DMS114 treated with DMSO at 0.1 percent for 48 hours (cell line): ENCODE results near the gene MARCHF9.
"Not testable (repeated sequence)": the region's sequence is repeated elsewhere in the genome, so short reads cannot be mapped to it uniquely, and the experiment has no call there.

Experiments used
- DNase-seq: peaks from one replicate; lab custom pipeline; 2025; ENCODE audit not compliant: unreplicated experiment; lab: John Stamatoyannopoulos, UW

MARCHF9 gene

DNA sequence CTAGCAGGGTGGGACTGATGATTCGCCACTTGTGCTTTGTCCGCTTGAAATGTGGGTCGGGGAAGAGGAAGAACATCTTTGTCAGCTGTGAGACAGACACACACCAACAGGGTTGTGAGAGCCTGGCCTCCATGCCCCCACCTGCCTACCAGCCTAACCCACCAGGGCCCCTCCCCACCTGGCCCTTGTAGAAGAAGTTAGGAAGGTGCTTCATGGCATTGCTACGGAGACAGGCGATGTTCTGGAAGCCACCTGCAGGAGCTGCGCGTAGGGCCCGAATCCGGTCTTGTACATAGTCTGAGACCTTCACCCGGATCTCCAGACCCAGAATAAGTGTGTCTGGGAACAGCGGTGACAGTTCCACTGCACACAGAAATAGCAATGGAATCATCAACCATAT lies 14.7 kb downstream of the MARCHF9 start:
- no peak for DNase-seq

DNA sequence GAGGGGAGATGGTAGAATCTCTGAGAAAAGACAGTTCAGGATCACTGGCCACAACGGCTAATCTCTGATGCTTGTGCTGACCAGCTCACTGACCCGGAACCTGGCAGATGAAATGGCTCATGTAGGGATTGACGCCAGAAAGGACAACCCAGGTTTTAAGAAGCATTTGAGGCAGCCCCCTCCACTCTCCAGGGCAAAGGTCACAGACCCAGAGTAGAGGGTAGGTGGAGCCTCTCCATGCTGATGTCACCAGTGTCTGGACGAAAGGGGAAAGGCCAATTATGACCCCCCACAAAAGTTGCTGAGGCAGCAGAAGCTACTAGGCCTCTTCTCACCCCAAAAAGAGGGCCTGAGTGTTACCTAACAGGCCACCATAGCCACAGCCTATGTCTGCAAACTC lies 15.8 kb downstream of the MARCHF9 start:
- no peak for DNase-seq

DNA sequence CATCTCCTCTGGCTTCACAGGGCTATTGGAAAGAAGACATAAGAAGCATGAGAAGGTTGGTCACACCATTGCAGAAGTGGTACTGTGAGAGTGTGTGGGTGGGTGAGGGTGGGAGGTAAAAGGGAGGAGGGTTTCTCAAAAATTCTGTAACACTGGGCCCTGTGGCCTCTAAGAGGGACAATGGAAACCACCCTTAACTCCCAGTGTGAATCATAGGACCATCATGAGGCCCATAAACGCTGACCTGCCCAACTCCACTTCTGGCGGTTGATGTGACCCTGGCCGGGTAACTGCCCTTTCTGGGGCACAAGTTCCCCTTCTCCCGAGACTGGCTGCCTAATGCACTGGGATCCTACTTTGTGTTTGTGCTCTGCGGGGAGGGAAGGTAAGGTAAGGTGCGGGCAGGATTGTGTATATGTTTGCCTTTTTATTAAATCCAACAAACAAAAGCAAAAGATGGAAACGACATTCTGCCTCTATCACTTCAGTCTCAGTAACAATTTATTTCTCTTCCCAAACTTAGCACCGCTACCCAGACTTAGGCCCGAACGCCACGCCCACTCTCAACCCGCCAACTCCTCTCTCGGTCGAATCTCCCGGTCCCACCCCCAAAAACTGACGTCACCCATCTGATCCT lies 16.5 kb downstream of the MARCHF9 start:
- DNase-seq, result peak; percentile 94

DNA sequence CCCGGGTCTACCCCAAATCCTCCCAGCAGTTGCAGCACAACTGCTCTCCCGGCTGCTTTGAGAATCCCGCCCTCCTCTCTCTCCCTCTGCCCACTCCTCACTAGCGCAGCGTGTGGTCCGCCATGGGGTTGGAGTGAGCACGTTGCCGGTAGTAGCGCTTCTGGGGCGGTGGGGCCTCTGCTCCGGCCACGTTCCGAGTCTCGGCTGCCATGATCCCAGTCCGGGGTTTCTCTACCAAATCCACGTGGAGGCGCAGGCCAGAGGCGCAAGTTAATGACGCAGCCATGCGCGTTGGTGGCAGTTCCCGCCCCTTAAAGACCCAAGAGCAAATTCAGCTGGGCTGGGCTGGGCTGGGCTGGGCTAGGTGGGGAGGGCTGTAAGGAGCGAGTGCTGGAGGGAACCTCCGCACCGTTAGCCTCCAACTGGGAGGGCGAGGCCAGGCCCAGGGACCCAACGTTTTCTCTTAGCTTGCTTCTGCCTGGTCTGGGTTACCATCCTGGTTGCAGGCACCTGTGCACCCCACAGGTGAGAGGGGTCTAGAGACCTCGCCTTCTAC lies 17.0 kb downstream of the MARCHF9 start, which contains the start of gene METTL1:
METTL1 (minus strand) TSS at position 233 of the 556 bp plus-strand sequence; CDS start at position 211, 22 bp downstream.
- DNase-seq, result peak; percentile 93

DNA sequence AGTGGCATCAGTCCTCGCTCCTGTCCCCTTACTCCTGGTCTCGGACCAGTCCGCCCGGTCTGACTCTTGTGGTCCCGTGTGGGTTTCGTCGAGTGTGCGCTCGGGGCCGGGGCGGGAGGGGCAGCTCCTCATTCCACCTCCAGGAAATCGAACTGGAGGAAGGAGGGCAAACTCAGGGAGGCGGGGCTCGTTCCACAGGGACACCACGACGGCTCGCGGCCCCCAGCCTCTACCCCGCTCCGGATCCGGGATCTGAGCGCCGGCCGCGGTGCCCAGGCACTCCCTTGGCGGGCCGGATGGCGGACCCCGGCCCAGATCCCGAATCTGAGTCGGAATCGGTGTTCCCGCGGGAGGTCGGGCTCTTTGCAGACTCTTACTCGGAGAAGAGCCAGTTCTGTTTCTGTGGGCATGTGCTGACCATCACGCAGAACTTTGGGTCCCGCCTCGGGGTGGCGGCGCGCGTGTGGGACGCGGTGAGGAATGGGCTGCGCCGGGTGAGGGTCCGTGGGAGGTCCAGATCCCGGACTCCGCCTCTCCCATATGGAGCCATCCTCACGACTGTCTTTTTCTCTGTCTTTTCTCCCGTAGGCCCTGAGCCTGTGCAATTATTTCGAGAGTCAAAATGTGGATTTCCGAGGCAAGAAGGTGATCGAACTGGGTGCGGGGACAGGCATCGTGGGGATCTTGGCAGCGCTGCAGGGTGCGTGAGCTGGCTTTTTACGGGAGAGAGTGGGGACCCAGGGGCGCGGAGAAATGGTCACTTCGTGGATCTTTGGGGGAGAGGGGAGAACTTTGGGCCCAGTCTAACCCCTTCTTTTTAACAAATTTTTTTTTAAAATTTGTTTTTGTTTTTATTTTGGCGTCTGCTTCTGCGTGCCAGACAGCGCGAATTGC lies 17.8 kb downstream of the MARCHF9 start, which contains the start of gene EEF1AKMT3:
EEF1AKMT3 (plus strand) TSS at position 186 of the 894 bp plus-strand sequence; CDS start at position 297, 111 bp downstream.
- peak; percentile 65 for DNase-seq

DNA sequence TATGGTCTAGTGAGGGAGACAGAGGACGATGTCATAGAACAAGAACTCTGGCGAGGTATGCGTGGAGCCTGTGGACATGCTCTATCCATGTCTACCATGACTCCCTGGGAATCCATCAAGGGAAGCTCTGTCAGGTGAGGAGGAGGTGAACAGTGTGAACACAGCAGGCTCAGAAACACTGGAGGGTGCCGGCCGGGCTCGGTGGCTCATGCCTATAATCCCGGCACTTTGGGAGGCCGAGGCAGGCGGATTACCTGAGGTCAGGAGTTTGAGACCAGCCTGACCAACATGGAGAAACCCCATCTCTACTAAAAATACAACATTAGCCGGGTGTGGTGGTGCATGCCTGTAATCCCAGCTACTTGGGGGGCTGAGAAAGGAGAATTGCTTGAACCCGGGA lies 19.7 kb downstream of the MARCHF9 start:
- DNase-seq, result not testable (repeated sequence)

DNA sequence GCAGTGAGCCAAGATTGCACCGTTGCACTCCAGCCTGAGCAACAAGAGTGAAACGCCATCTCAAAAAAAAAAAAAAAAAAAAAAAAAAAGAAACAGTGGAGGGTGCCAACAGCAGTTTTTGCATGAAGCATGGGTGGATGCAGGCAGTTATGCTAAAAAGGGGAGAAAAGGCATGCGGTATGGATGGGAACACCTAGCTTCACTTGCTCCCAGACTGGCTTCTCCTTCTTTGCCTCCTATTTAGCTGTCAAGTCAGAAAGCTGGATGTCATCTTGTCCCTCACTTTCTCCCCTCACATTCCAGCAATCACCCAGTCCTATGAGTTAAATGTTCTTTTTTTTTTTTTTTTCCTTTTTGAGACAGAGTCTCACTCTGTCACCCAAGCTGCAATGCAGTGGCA lies 20.1 kb downstream of the MARCHF9 start:
- no peak for DNase-seq

DNA sequence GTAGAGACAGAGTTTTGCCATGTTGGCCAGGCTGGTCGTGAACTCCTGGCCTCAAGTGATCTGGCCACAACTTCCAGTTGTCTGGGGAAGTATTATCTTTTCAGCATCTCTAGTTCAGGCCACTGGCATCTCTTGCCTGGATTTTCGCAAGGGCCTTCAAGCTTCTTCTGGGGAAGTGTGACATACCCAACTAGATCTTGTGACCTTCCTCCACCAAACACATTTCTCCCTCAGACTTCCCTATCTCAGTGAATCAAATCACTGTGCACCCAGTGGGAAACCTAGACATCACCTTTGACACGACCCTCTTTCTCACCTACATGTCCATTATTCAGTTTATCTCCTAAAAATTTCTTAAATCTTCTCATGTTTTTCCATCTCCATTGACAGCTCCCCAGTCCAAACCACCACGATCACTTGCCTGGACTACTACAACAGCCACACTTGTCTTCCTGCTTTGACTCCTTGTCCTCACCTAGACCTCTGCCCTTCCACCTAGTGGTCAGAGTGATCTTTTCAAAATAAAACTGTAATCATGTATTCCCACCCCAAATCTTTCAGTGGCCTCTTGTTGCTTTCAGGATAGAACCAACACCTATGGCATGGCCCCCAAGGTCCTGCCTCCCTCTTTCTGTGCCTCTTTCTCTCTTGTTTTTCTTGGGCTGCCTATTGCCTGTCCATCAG lies 20.8 kb downstream of the MARCHF9 start:
- no peak for DNase-seq

DNA sequence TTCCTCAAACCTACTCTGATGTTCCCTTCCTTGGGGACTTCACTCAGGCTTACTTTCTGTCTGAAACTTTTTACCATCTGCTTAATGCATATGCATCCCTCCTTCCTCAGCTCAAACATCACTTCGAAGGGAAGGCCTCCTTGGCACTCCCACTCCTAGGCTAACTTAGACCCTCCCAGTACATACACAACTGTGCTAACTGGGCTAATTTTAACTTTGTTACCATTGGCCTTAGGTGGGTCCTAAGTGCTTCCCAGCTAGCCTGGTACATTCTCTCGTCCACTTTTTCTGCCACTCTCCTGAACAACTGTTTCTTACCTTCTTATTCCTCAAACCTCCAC lies 21.3 kb downstream of the MARCHF9 start:
- DNase-seq, result no peak

DNA sequence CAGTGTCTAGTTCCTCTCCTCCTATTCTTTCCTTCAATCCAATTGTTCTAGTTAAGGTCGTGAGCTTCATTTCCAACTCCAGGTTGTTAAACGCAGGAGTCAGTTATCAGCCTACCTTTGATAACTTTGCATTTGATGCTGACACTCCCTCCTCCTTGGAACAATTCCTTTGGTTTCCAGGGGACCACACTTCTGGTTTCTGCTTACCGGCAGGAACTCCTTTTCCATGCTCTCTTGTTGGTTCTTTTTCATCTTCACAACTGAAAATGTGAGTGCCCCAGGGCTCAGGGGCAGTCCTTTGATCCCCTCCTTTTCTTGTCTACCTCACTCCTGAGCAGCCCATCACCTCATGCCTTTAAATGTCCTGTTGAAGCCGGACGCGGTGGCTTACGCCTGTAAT lies 22.5 kb downstream of the MARCHF9 start:
- no peak for DNase-seq

DNA sequence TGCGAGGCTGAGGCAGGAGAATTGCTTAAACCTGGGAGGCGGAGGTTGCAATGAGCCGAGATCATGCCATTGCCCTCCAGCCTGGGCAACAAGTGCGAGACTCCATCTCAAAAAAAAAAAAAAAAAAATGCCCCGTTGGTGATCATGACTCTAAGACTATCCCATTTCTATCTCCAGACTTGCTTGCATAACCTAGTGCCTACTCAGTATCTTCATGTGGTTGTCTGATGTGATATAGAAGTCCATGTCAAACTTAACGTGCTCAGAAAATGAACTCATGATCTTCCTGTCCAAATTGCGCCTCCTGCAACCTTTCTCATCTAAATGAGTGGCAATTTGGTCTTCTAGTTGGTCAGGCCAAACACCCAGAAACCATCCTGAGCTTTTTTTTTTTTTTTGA lies 23.0 kb downstream of the MARCHF9 start:
- DNase-seq, result no peak

DNA sequence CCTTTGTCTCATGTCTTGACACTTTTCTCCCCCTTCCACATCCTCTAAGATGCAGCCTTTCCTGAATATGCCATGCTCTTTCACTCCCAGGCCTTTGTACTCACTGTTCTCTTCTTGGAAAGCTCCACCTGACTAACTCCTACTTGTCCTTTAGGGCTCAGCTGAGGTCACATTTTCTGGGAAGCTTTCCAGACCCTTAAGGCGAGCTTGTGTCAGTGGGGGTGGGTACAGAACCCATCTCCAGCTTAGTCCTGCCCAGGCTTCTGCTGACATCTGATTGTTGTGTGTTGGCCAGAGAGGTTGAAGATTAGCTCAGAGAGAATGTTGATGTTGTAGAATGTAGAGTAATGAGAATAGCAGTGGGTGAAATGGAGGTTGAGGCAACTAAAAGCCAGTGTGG lies 24.8 kb downstream of the MARCHF9 start:
- DNase-seq, result no peak

DNA sequence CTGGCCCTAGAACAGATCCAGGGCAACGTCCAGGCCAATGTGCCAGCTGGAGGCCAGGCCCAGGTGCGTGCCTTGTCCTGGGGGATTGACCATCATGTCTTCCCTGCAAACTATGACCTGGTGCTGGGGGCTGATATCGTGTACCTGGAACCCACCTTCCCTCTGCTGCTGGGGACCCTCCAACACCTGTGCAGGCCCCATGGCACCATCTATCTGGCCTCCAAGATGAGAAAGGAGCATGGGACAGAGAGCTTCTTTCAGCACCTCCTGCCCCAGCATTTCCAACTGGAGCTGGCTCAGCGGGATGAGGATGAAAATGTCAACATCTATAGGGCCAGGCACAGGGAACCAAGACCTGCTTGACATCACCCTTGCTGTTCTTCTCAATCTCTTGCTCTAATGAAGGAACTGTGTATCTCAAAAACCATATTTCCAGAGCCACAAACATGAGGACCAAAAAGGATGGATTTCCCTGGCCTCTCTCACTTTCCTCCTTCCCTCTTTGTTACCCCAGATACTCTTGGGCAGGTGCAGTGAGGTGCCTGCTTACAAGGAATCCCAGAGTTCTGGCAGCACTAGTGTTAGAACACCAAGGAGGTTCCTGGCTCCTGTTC lies 25.5 kb downstream of the MARCHF9 start:
- no peak for DNase-seq

DNA sequence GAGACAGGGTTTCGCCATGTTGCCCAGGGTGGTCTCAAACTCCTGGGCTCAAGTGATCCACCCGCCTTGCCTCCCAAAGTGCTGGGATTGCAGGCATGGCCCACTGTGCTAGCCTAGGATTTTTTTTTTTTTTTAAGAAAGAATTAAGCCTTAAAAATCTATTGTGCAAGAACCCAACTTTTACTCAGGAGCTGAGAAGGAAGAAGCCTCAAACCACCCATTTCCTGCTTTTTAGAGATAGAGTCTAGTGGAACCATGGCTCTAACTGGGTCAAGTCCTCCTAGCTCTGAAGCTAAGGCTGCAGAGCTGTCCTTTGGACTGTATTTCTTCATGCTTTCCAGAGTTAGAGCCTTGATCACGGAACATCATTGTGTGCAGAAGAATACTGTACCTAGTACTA lies 26.3 kb downstream of the MARCHF9 start:
- DNase-seq, result no peak

DNA sequence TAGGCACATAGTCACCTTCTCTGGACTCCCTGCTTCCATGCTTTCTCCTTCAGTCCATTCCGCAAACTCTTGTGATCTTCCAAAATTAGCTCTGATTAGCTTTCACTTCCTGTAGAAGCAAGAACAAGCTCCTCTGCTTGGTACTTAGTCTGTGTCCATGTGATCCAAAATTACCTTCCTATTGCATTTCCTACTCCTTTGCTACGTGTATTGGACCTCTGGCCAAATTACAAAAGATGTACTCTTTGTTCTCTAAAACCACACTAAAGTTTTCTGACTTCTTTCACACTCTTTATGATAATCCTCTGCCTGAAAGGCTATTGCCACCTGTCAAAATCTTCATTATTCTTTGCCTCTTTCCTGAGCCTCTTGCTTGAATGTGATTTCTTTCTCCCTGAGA lies 26.9 kb downstream of the MARCHF9 start:
- no peak for DNase-seq

DNA sequence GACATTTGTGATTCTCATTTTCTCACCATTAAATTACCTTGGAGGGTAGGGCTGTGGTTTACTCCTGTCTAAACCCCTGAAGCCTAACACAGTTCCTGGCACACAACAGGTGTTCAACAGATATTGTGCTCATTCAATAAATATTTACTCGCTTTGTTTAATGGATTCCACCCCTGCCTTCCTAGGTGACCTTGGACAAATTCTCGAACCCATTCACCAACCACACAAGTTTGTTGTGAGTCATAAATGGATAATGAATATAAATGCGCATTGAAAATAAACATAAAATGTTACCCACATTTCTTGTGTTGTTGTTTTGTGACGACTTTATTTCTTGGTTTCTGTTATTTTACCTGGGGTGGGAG lies 27.3 kb downstream of the MARCHF9 start:
- DNase-seq, result no peak

DNA sequence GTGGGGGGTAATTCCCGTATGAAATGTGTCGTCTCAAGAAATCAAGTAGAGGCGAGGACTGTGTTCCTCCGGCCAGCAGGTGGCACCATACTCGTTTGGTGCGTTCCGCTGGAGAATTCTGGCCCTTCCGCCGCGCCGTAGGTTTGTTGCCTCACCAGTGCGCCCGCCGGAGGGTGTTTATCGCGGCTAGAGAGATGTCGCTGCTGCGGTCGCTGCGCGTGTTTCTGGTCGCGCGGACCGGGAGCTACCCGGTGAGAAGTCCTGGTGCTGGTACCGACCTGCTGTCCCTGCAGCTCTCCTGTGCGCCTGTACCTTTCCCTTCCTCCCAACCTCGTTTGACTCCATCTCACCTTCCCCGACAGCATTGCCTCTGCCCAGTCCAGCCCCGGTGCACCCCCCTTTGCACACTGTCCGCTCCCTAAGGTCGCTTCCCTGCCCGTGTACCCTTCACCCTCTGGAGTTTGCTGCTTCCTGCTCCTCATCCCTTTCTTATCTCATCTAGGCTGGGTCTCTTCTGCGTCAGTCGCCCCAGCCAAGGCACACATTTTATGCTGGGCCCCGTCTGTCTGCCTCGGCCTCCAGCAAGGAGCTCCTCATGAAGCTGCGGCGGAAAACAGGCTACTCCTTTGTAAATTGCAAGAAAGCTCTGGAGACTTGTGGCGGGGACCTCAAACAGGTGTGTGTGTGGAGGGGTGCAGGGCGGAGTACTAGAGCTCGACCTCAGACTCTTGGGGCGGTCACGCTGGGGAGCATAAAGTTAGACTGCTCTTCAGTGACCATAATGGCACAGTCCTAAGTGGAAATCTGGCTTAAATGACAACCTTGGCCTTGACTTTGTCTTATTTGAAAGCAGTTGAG lies 27.9 kb downstream of the MARCHF9 start, which contains the start of gene TSFM:
TSFM (plus strand) TSS at position 180 of the 858 bp plus-strand sequence; CDS start at position 195, 15 bp downstream.
- DNase-seq, result peak; percentile 93

DNA sequence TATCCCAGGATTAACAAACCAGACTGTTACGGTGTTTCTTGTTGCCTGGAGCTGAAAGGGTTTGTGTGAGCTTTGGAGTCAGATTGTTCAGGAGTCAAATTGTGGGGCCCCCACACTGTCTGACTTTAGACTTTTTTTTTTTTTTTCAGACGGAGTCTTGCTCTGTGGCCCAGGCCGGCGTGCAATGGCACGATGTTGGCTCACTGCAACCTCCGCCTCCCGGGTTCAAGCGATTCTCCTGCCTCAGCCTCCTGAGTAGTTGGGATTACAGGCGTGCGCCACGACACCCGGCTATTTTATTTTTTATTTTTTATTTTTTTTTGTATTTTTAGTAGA lies 28.5 kb downstream of the MARCHF9 start:
- no peak for DNase-seq

DNA sequence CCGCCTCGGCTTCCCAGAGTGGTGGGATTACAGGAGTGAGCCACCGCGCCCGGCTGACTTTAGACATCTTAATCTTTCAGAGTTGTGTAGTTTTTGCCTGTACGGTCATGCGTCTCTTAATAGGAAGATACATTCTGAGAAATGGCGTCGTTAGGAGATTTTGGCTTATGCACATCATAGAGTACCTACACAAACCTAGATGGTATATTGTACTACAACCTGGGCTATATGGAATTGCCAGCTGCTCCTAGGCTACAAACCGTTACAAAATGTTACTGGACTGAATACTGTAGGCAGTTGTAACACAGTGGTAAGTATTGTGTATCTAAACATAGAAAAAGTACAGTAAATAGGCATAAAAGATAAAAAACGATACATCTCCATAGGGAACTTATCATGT lies 29.0 kb downstream of the MARCHF9 start:
- DNase-seq, result no peak

DNA sequence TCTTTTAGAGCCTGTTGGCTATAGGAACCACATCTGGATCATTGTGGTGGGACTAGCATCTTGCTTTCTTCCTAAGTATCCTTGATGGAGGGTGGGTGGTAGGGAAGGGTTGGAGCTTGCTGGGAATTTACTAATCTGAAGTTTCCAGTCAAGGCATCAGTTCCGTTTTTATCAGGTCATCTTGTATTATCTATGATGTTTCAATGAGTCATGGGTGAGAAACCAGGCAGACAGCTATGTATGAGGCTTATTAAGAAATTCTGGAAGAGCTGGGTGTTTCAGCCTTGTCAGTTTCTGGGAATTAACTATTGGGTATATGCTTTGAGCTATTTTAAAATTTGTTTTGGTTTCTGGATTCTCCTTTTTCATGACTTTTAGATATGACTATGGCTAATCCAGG lies 39.0 kb downstream of the MARCHF9 start:
- no peak for DNase-seq
